WTC11 (cell line): Measurements from ENCODE around the gene AKAP1.

Experiments used
- ATF2 ChIP-seq: sonication (generic); formaldehyde crosslinking; IDR thresholded peaks from 2 replicates; pipeline ENCODE4 v1.8.1; 2022; ENCODE audit warnings: low read depth, missing genetic modification reagents, borderline replicate concordance
- CREM ChIP-seq: sonication (generic); formaldehyde crosslinking; IDR thresholded peaks from 2 replicates; pipeline ENCODE4 v1.8.1; 2022; ENCODE audit warnings: mild to moderate bottlenecking, missing genetic modification reagents, moderate library complexity
- CTCF ChIP-seq: fragments of 200-600 bp; IDR thresholded peaks from 2 replicates; pipeline ENCODE4 v1.8.0; 2022; ENCODE audit warnings: antibody characterized with exemption
- FOXP1 ChIP-seq: sonication (generic); formaldehyde crosslinking; IDR thresholded peaks from 2 replicates; pipeline ENCODE4 v1.8.0; 2022; ENCODE audit warnings: missing genetic modification reagents, mild to moderate bottlenecking, moderate library complexity, borderline replicate concordance
- KAT7 ChIP-seq: sonication (generic); formaldehyde crosslinking; IDR thresholded peaks from 2 replicates; pipeline ENCODE4 v1.8.1; 2023; ENCODE audit warnings: missing genetic modification reagents, mild to moderate bottlenecking, borderline replicate concordance
- NR2C2 ChIP-seq: sonication (generic); formaldehyde crosslinking; IDR thresholded peaks from 2 replicates; pipeline ENCODE4 v1.8.0; 2022; ENCODE audit warnings: mild to moderate bottlenecking, missing genetic modification reagents
- ZBTB43 ChIP-seq: sonication (generic); formaldehyde crosslinking; IDR thresholded peaks from 2 replicates; pipeline ENCODE4 v1.8.1; 2023; ENCODE audit warnings: mild to moderate bottlenecking, missing genetic modification reagents
- ZNF138 ChIP-seq: sonication (generic); formaldehyde crosslinking; conservative IDR thresholded peaks from 2 replicates; pipeline ENCODE4 v1.8.1; 2022; ENCODE audit warnings: mild to moderate bottlenecking, moderate library complexity, missing genetic modification reagents
- ZNF396 ChIP-seq: fragments of 250-450 bp; sonication (Bioruptor Pico); IDR thresholded peaks from 2 replicates; pipeline ENCODE4 v1.8.0; 2021; ENCODE audit warnings: mild to moderate bottlenecking, moderate library complexity, borderline replicate concordance
- ZNF423 ChIP-seq: fragments of 250-450 bp; sonication (Bioruptor Pico); IDR thresholded peaks from 2 replicates; pipeline ENCODE4 v2.1.2; 2022; ENCODE audit warnings: mild to moderate bottlenecking, moderate library complexity
- TF ChIP-seq, protein P1 (sequence below): sonication (generic); formaldehyde crosslinking; IDR thresholded peaks from 2 replicates; pipeline ENCODE4 v1.8.0; 2022; ENCODE audit warnings: mild to moderate bottlenecking, missing genetic modification reagents

- TF ChIP-seq ZNF423 (CRISPR knock-in tag) = no peak
- TF ChIP-seq ATF2 (CRISPR knock-in tag) = no peak
- TF ChIP-seq ZNF396 (CRISPR knock-in tag) = no peak
- TF ChIP-seq CTCF = no peak
- no peak for TF ChIP-seq CREM (CRISPR knock-in tag)
- TF ChIP-seq ZBTB43 (CRISPR knock-in tag) = no peak
- no peak for TF ChIP-seq NR2C2 (CRISPR knock-in tag)
- TF ChIP-seq, protein P1, sequence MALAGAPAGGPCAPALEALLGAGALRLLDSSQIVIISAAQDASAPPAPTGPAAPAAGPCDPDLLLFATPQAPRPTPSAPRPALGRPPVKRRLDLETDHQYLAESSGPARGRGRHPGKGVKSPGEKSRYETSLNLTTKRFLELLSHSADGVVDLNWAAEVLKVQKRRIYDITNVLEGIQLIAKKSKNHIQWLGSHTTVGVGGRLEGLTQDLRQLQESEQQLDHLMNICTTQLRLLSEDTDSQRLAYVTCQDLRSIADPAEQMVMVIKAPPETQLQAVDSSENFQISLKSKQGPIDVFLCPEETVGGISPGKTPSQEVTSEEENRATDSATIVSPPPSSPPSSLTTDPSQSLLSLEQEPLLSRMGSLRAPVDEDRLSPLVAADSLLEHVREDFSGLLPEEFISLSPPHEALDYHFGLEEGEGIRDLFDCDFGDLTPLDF = no peak
- no peak for TF ChIP-seq ZNF138 (CRISPR knock-in tag)
- no peak for TF ChIP-seq KAT7 (CRISPR knock-in tag)
- TF ChIP-seq FOXP1 = no peak
Measured at GRCh38 chr17:57084361-57084801, 665 bp upstream of the AKAP1 start.
